ENCODE data around the gene DPP7. TPM values are rescaled to one million over a fixed set of nuclear protein-coding genes. Genes with fewer than 3 reads are reported as not detected.
A peak's percentile ranks its signal among the peaks of the same experiment; 100 is the strongest.

The DPP7 gene
- total and polyA plus RNA-seq, 9 of the 15 experiments (the other 6 are each of a cell fraction or from before 2014, with no cell fraction given), result 0.99 to 365 (median 132) TPM

GRCh38 chr9:137087409-137087925, 27.1 kb downstream of the DPP7 start:
- peak overlapping the region; percentile 81 for H3K27ac ChIP-seq (ENCODE audit: extremely low read depth, low read depth, low read length)
- ATAC-seq (peak; percentile 16), FAIRE-seq (peak; percentile 84), DNase-seq (ENCODE audit: extremely low read depth in 1 of 4, low spot score in 3 of 4) (peak in 3 of 4 experiments; percentile 25 to 55 (median 35))
- intact Hi-C loops (cut with micrococcal nuclease) (loop anchor here (2.0 kb wide), 2 partner anchors 19 to 63 kb away; no protein-coding TSS in a partner anchor), in situ Hi-C loops (cut with MboI) (no loop called here)
- H2AFZ ChIP-seq (ENCODE audit: low read depth, low read length), result peak overlapping the region; percentile 81
- H3K9me1 ChIP-seq (ENCODE audit: control insufficient read depth, insufficient read depth, low read length), result no peaks in the 10 kb centered on the region
- peaks cover 32 to 57% of the 10 kb centered on the region in 2 experiments; a peak in 4 of 5 replicates for H3K4me1 ChIP-seq (replicated peaks in 1 of 2; ENCODE audit: control insufficient read depth in 2 of 2, insufficient read depth in 2 of 2, low read length in 2 of 2)
- peak overlapping the region; percentile 86 for H3K4me2 ChIP-seq (ENCODE audit: insufficient read depth, low read length)
- no peaks in the 10 kb centered on the region for H3K9me3 ChIP-seq (replicated peaks; ENCODE audit: control insufficient read depth, insufficient read depth, low read depth, low read length)
- no peaks in the 10 kb centered on the region for H4K20me1 ChIP-seq (replicated peaks; ENCODE audit: control insufficient read depth, insufficient read depth, low read length)
- H3K27me3 ChIP-seq (ENCODE audit: control insufficient read depth in 2 of 2, insufficient read depth in 2 of 2, low read length in 2 of 2), result no peaks in the 10 kb centered on the region
- BruUV-seq (replicated peaks), result no TSS peak
- peak overlapping the region; percentile 81 to 94 for H3K9ac ChIP-seq (ENCODE audit: insufficient read depth in 1 of 2, low read depth in 2 of 2, low read length in 2 of 2)
- H3K4me3 ChIP-seq, result peak overlapping the region; percentile 79
- POLR2A ChIA-PET, result interaction anchor here (0.6 to 3.3 kb wide), 11 partner anchors 9 to 153 kb away, joined by 3 to 18 read pairs (median 5); partner anchors contain the start of genes RNF224, SAPCD2 and TUBB4B
- 1% methylated on average over 22 of the region's 22 CpGs for WGBS (ENCODE audit: insufficient coverage, low coverage, missing lambda C conversion rate)
- peaks cover 33% of the 10 kb centered on the region for H3K36me3 ChIP-seq (ENCODE audit: control insufficient read depth, insufficient read depth, low read length)
- H3K79me2 ChIP-seq (ENCODE audit: control insufficient read depth, insufficient read depth, low read length), result peaks cover 30% of the 10 kb centered on the region
- CTCF ChIA-PET (ENCODE audit: low intra/inter-chr PET ratio), result interaction anchor here (0.6 kb wide), 1 partner anchor 41 kb away, joined by 5 read pairs; no protein-coding TSS in a partner anchor
- TF ChIP-seq ZNF785 (CRISPR knock-in tag; IDR thresholded peaks at IDR 0.05) (no peak), SP1 (CRISPR knock-in tag; IDR thresholded peaks at IDR 0.05) (no peak), E2F6 (IDR thresholded peaks at IDR 0.05; ENCODE audit: borderline replicate concordance in 1 of 2, extremely low read depth in 1 of 2, insufficient read depth in 1 of 2, insufficient read length in 1 of 2, low read depth in 1 of 2, low read length in 1 of 2, poor library complexity in 1 of 2, severe bottlenecking in 1 of 2) (peak in 1 of 2 experiments; percentile 7), ZNF395 (CRISPR knock-in tag; IDR thresholded peaks at IDR 0.05) (0 out of 2 replicates have a peak, but pooled peaks have one; percentile 6), ARID4B (CRISPR knock-in tag; IDR thresholded peaks at IDR 0.05) (0 out of 2 replicates have a peak, but pooled peaks have one; percentile 19), EP300 (IDR thresholded peaks at IDR 0.05; ENCODE audit: low read length) (peak; percentile 25; the same call in 1 of the 2 replicates), MCM2 (IDR thresholded peaks at IDR 0.05; ENCODE audit: low read depth) (no peak), SOX6 (IDR thresholded peaks at IDR 0.05) (peak; percentile 54; the same call in 1 of the 2 replicates), TEAD2 (tag; IDR thresholded peaks at IDR 0.05) (no peak), ARID1B (IDR thresholded peaks at IDR 0.05) (peak; percentile 21; the same call in 1 of the 2 replicates), SRSF3 (IDR thresholded peaks at IDR 0.05; ENCODE audit: insufficient read depth, low read length) (0 out of 2 replicates have a peak, but pooled peaks have one; percentile 6), HOXB6 (CRISPR knock-in tag; IDR thresholded peaks at IDR 0.05; ENCODE audit: borderline replicate concordance) (no peak), MYC (IDR thresholded peaks at IDR 0.05; ENCODE audit: low read depth, low read length) (peak; percentile 71; the same call in 1 of the 2 replicates), MYC (CRISPR knock-in tag; IDR thresholded peaks at IDR 0.05; ENCODE audit: borderline replicate concordance, low read depth) (no peak)

All from K562 (cell line).